GM12891 (cell line): ENCODE data around the gene FGF10.

ENCODE experiments used
- PAX5 ChIP-seq: IDR thresholded peaks from 2 replicates; pipeline ENCODE4 v1.6.1; 2011; ENCODE audit warnings: low read length, moderate library complexity, mild to moderate bottlenecking; ENCODE audit not compliant: insufficient read depth, severe bottlenecking
- POLR2A ChIP-seq: IDR thresholded peaks from 2 replicates; pipeline ENCODE4 v1.6.1; 2011; ENCODE audit warnings: low read depth, low read length, control low read depth
- POLR2AphosphoS5 ChIP-seq: IDR thresholded peaks from 2 replicates; pipeline ENCODE4 v1.6.1; 2011; ENCODE audit warnings: low read depth, low read length, control low read depth
- SPI1 ChIP-seq: IDR thresholded peaks from 2 replicates; pipeline ENCODE4 v1.6.1; 2011; ENCODE audit warnings: low read depth, low read length, control low read depth
- TAF1 ChIP-seq: IDR thresholded peaks from 2 replicates; pipeline ENCODE4 v1.6.1; 2011; ENCODE audit warnings: low read depth, low read length, control low read depth

DNA sequence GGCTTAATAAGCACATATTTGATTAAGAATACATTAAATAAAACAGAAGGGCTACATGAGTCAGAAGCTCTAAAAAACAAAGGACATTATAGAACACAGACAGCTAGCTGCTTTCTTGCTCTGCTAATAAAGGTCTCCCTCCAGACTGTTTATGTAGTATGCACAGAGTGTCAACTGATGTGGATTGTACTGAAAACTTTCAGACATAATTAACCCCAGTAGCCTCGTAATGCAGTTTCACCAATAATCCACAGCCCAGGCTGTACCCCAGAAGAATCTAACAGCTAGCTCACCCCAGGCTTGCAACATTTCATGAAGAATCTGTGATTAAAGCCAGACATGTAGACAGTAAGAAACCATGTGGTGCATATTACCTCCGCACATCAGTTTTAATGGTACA lies 30.8 kb downstream of the FGF10 start:
- TF ChIP-seq POLR2A (no peak), POLR2AphosphoS5 (no peak), TAF1 (no peak), PAX5 (no peak), SPI1 (no peak)
